SK-N-SH (cell line): Measurements from ENCODE around the gene ZNF511. TPM values are rescaled to one million over a fixed set of nuclear protein-coding genes. Genes with fewer than 3 reads are reported as not detected.

Source experiments
- CTCF ChIA-PET: fragments of 300-600, 350-600 bp; formaldehyde crosslinking; extraction: SDS; loops from one replicate; lab custom pipeline; 2021; lab: Yijun Ruan, JAX
- POLR2A ChIA-PET: fragments of 350-600 bp; sonication (Branson Sonifier 250); formaldehyde crosslinking; extraction: SDS; loops from one replicate; lab custom pipeline; 2020; ENCODE audit warnings: antibody characterized with exemption, inconsistent platforms; lab: Yijun Ruan, JAX
- DNase-seq: peaks from one replicate; pipeline ENCODE4 v3.0.0; 2012
- H2AFZ ChIP-seq: fragments of 200-600 bp; sonication (generic); 2 replicates; pipeline ENCODE4 v1.8.1; 2016; ENCODE audit warnings: antibody characterized with exemption, mild to moderate bottlenecking, low read depth
- H3F3A ChIP-seq: fragments of 200-600 bp; sonication (generic); replicated peaks from 2 replicates; pipeline ENCODE3; 2016; ENCODE audit warnings: antibody characterized with exemption, mild to moderate bottlenecking; ENCODE audit not compliant: insufficient read depth
- H3K27ac ChIP-seq, 2 experiments: fragments of 200-500 bp in 1 of 2; fragments of 200-600 bp in 1 of 2; sonication (Bioruptor generic) in 1 of 2; sonication (generic), shearing (Covaris generic) in 1 of 2; 2 replicates each; pipeline versions ENCODE4 v1.5.1 to v1.6.1; 2014 to 2016; ENCODE audit warnings: low read depth in 2 of 2, inconsistent platforms in 1 of 2, low read length in 1 of 2, mild to moderate bottlenecking in 1 of 2, mixed read lengths in 1 of 2
- H3K27me3 ChIP-seq: fragments of 200-600 bp; sonication (generic), shearing (Covaris generic); 2 replicates; pipeline ENCODE4 v1.6.1; 2016; ENCODE audit warnings: mixed run types; ENCODE audit not compliant: insufficient read depth
- H3K36me3 ChIP-seq, 2 experiments: fragments of 200-500 bp in 1 of 2; fragments of 200-600 bp in 1 of 2; sonication (Bioruptor generic) in 1 of 2; sonication (generic) in 1 of 2; replicated peaks in 1 of 2; 2 replicates each; pipeline versions ENCODE3 to v1.5.1; 2014 to 2016; ENCODE audit warnings: low read length in 1 of 2, mild to moderate bottlenecking in 1 of 2; ENCODE audit not compliant: insufficient read depth in 2 of 2, control insufficient read depth in 1 of 2
- H3K4me1 ChIP-seq, 2 experiments: fragments of 200-500 bp in 1 of 2; fragments of 200-600 bp in 1 of 2; sonication (Bioruptor generic) in 1 of 2; sonication (generic), shearing (Covaris generic) in 1 of 2; 2 replicates each; pipeline versions ENCODE4 v1.5.1 to v1.6.1; 2014 to 2016; ENCODE audit warnings: low read depth in 1 of 2, low read length in 1 of 2, mixed run types in 1 of 2; ENCODE audit not compliant: insufficient read depth in 2 of 2, control insufficient read depth in 1 of 2
- H3K4me2 ChIP-seq: fragments of 200-600 bp; sonication (generic), shearing (Covaris generic); 2 replicates; pipeline ENCODE4 v1.6.1; 2017; ENCODE audit warnings: mixed run types
- H3K4me3 ChIP-seq, 2 experiments: fragments of 200-500 bp in 1 of 2; fragments of 200-600 bp in 1 of 2; sonication (Bioruptor generic) in 1 of 2; sonication (generic), shearing (Covaris generic) in 1 of 2; 2 replicates each; pipeline versions ENCODE4 v1.5.1 to v1.8.1; 2014 to 2016; ENCODE audit warnings: low read depth in 2 of 2, inconsistent platforms in 1 of 2, low read length in 1 of 2, mild to moderate bottlenecking in 1 of 2, mixed read lengths in 1 of 2, moderate library complexity in 1 of 2
- H3K79me2 ChIP-seq: fragments of 200-600 bp; sonication (generic); 2 replicates; pipeline ENCODE4 v1.8.1; 2017; ENCODE audit warnings: mild to moderate bottlenecking; ENCODE audit not compliant: insufficient read depth
- H3K9ac ChIP-seq: fragments of 200-600 bp; sonication (generic); 2 replicates; pipeline ENCODE4 v1.6.1; 2017; ENCODE audit warnings: mixed run types
- H3K9me2 ChIP-seq: fragments of 200-600 bp; sonication (generic); 2 replicates; pipeline ENCODE4 v1.6.1; 2017; ENCODE audit warnings: mixed run types
- H3K9me3 ChIP-seq: fragments of 200-600 bp; sonication (generic); 2 replicates; pipeline ENCODE4 v1.6.1; 2017; ENCODE audit warnings: mixed run types, mild to moderate bottlenecking, moderate library complexity
- H4K20me1 ChIP-seq: fragments of 200-600 bp; sonication (generic); 2 replicates; pipeline ENCODE4 v1.6.1; 2017; ENCODE audit warnings: mild to moderate bottlenecking, mixed run types; ENCODE audit not compliant: insufficient read depth
- FOXJ3 ChIP-seq: sonication (generic); formaldehyde crosslinking; IDR thresholded peaks from 2 replicates; pipeline ENCODE4 v1.5.1; 2020; ENCODE audit warnings: mild to moderate bottlenecking, missing genetic modification reagents
- JUND ChIP-seq: IDR thresholded peaks from 2 replicates; pipeline ENCODE4 v1.4.0; 2012
- MAX ChIP-seq: IDR thresholded peaks from 2 replicates; pipeline ENCODE4 v1.4.0; 2012; ENCODE audit warnings: low read depth
- MXI1 ChIP-seq: IDR thresholded peaks from 2 replicates; pipeline ENCODE4 v1.6.1; 2012; ENCODE audit warnings: mild to moderate bottlenecking, low read depth, low read length, improper control_type of control experiment
- PBX3 ChIP-seq: IDR thresholded peaks from 2 replicates; pipeline ENCODE4; 2012
- POLR2AphosphoS5 ChIP-seq: IDR thresholded peaks from 2 replicates; pipeline ENCODE4 v1.6.1; 2012; ENCODE audit warnings: low read depth, low read length
- RCOR1 ChIP-seq: fragments of 150-350 bp; IDR thresholded peaks from 2 replicates; pipeline ENCODE4 v1.6.1; 2017; ENCODE audit warnings: antibody characterized with exemption, low read length
- REST ChIP-seq: IDR thresholded peaks from 2 replicates; pipeline ENCODE4 v1.6.1; 2012; ENCODE audit warnings: mild to moderate bottlenecking, low read depth, low read length, moderate library complexity
- RFX5 ChIP-seq: IDR thresholded peaks from 2 replicates; pipeline ENCODE4 v1.6.1; 2012; ENCODE audit warnings: mild to moderate bottlenecking, improper control_type of control experiment, low read length
- SIN3A ChIP-seq: IDR thresholded peaks from 2 replicates; pipeline ENCODE4 v1.6.1; 2012; ENCODE audit warnings: low read depth, mild to moderate bottlenecking, low read length, moderate library complexity, borderline replicate concordance
- TAF1 ChIP-seq: IDR thresholded peaks from 2 replicates; pipeline ENCODE4 v1.6.1; 2012; ENCODE audit warnings: low read depth, mild to moderate bottlenecking, low read length, moderate library complexity, borderline replicate concordance
- WGBS: methylation state at CpG from one replicate; pipeline ENCODE4 v1.1.6; 2017; ENCODE audit warnings: low lambda C conversion rate; 5-methylcytosine and 5-hydroxymethylcytosine counted together
- polyA plus RNA-seq, 3 experiments: library from polyadenylated mRNA; depleted of rRNA; stranded (reverse); fragments of >200 nt; gene quantifications; 2 replicates each; pipeline ENCODE4 v1.2.3, GENCODE V29; 2012
- small RNA-seq, 7 experiments: library from RNA; depleted of rRNA; stranded (forward); fragments of <200 nt; gene quantifications; one replicate each; pipeline ENCODE3, GENCODE V24; 2012

Gene ZNF511
- polyA plus RNA-seq, 1 of the 3 experiments (the other 2 are of a cell fraction), result 62.3 TPM

GRCh38 chr10:133361227-133361626 is 52.5 kb downstream of the ZNF511 start (continued):
- no peak for TF ChIP-seq REST
- no peak for TF ChIP-seq PBX3
- TF ChIP-seq MXI1, result no peak
- TF ChIP-seq SIN3A, result no peak
- TF ChIP-seq FOXJ3, result no peak
- no peak for TF ChIP-seq POLR2AphosphoS5
- TF ChIP-seq TAF1, result no peak
- TF ChIP-seq, all 33 proteins: peak for 0

GRCh38 chr10:133361773-133362441 is 53.2 kb downstream of the ZNF511 start:
- no peaks in the 10 kb centered on the region for H3K27me3 ChIP-seq
- no peaks in the 10 kb centered on the region for H4K20me1 ChIP-seq
- peaks cover 0 to 27% of the 10 kb centered on the region in 2 experiments; a peak in 1 of 4 replicates for H3K4me1 ChIP-seq
- H3K9me3 ChIP-seq, result no peaks in the 10 kb centered on the region
- H3K36me3 ChIP-seq, result peaks cover 10 to 39% of the 10 kb centered on the region in 2 experiments
- no peak for DNase-seq
- 86% methylated on average over 18 of the region's 18 CpGs for WGBS
- H3K4me2 ChIP-seq, result no peak overlapping the region
- H3K9me2 ChIP-seq, result no peaks in the 10 kb centered on the region
- H3K27ac ChIP-seq, result no peak overlapping the region
- no peaks in the 10 kb centered on the region for H3F3A ChIP-seq
- TF ChIP-seq MAX (no peak), PBX3 (no peak), JUND (no peak), RFX5 (no peak), RCOR1 (no peak)
- H3K9ac ChIP-seq, result no peak overlapping the region
- no peaks in the 10 kb centered on the region for H3K79me2 ChIP-seq
- H3K4me3 ChIP-seq, result no peak overlapping the region
- H2AFZ ChIP-seq, result no peak overlapping the region
- ChIA-PET POLR2A (interaction anchor here (0.7 to 1.4 kb wide), 5 partner anchors 8 to 34 kb away, joined by 3 to 6 read pairs (median 4); partner anchors contain the start of genes ECHS1 and PRAP1), CTCF (interaction anchor here (0.9 to 9.1 kb wide), 4 partner anchors 16 to 47 kb away, joined by 3 to 73 read pairs (median 6); partner anchors contain the start of gene PAOX)

Small RNAs within 50 kb of the gene (small RNA-seq; reads per million reads assigned to genes)
- 0 to 0.39 (median 0) reads per million in 7 experiments for gene BANF1P2

Other genes with a start within 250 kb of the ZNF511 start
- not detected in 2 replicates for gene ADGRA1, start 221.0 kb upstream of the ZNF511 start, polyA plus RNA-seq (2012; rRNA removed)
- 1.4 TPM in 2 replicates for gene KNDC1, start 148.7 kb upstream of the ZNF511 start, polyA plus RNA-seq (2012; rRNA removed)
- gene UTF1, start 78.7 kb upstream of the ZNF511 start, polyA plus RNA-seq (2012; rRNA removed), result not detected in 2 replicates
- not detected in 2 replicates for gene VENTX, start 71.1 kb upstream of the ZNF511 start, polyA plus RNA-seq (2012; rRNA removed)
- 1.6 and 1.7 TPM in 2 replicates for gene ADAM8, start 32.0 kb upstream of the ZNF511 start, polyA plus RNA-seq (2012; rRNA removed)
- 47.4 and 49.1 TPM in 2 replicates for gene TUBGCP2, start within 50 bp of the ZNF511 start, polyA plus RNA-seq (2012; rRNA removed)
- 3.3 TPM in 2 replicates for gene CALY, start 28.0 kb downstream of the ZNF511 start, polyA plus RNA-seq (2012; rRNA removed)
- 1.9 and 2.3 TPM in 2 replicates for gene PRAP1, start 38.5 kb downstream of the ZNF511 start, polyA plus RNA-seq (2012; rRNA removed)
- gene FUOM, start 49.1 kb downstream of the ZNF511 start, polyA plus RNA-seq (2012; rRNA removed), result 25.3 and 32.5 TPM in 2 replicates
- gene ECHS1, start 64.4 kb downstream of the ZNF511 start, polyA plus RNA-seq (2012; rRNA removed), result 72.1 and 97.8 TPM in 2 replicates
- gene PAOX, start 70.3 kb downstream of the ZNF511 start, polyA plus RNA-seq (2012; rRNA removed), result 6.2 and 6.6 TPM in 2 replicates
- 86.4 and 90.7 TPM in 2 replicates for gene MTG1, start 85.2 kb downstream of the ZNF511 start, polyA plus RNA-seq (2012; rRNA removed)
- 0.78 and 1.2 TPM in 2 replicates for gene SPRN, start 115.7 kb downstream of the ZNF511 start, polyA plus RNA-seq (2012; rRNA removed)
- gene SCART1, start 145.0 kb downstream of the ZNF511 start, polyA plus RNA-seq (2012; rRNA removed), result 2.1 and 3.4 TPM in 2 replicates
- 0.61 and 1.3 TPM in 2 replicates for gene CYP2E1, start 218.4 kb downstream of the ZNF511 start, polyA plus RNA-seq (2012; rRNA removed)